OCI-LY7 (cell line): ENCODE data around the gene TCFL5.

Experiments
- CTCF ChIP-seq: fragments of 200-600 bp; sonication (generic); conservative IDR thresholded peaks from 2 replicates; pipeline ENCODE4 v1.5.1; 2014; ENCODE audit warnings: mild to moderate bottlenecking, antibody characterized with exemption, low read length, moderate library complexity, mixed read lengths
- EZH2phosphoT487 ChIP-seq: fragments of 200-600 bp; sonication (generic); IDR thresholded peaks from 2 replicates; pipeline ENCODE4 v1.6.1; 2018; ENCODE audit warnings: low read depth, borderline replicate concordance, mild to moderate bottlenecking, mixed run types, antibody characterized with exemption, low read length, moderate library complexity, mixed read lengths

- TF ChIP-seq CTCF = no peak
- TF ChIP-seq EZH2phosphoT487 = no peak
Observed at GRCh38 chr20:62892348-62893304, 31.0 kb upstream of the TCFL5 start.
